ENCODE data around the gene MYO5B.

DNA sequence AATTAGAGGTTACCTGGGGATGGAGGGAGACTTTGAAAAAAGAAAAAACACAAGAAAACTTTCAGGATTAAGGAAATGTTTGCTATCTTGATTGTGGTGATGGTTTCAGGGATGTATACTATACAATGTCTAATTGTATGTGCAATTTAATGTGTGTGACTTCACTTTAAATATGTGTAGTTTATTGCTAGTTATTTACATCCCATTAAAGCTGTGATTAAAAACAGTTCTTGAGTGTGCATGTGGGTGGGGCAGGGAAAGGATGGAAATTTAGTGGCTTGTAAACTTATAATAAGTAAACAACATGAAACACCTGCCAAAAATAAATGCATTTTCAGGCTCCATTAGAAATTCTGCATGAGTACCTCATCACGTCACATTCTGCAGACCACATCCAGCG is 167.0 kb downstream of the MYO5B start:
- TF ChIP-seq ZNF302 (CRISPR knock-in tag; IDR thresholded peaks at IDR 0.05) (no peak), KDM1A (IDR thresholded peaks at IDR 0.05; ENCODE audit: low read depth) (no peak), NFE2L2 (conservative IDR thresholded peaks at IDR 0.05; ENCODE audit: low read length) (no peak), RFX5 (IDR thresholded peaks at IDR 0.05) (no peak), HOXA7 (CRISPR knock-in tag; IDR thresholded peaks at IDR 0.05) (no peak), SMC3 (IDR thresholded peaks at IDR 0.05) (no peak), CHD4 (IDR thresholded peaks at IDR 0.05; ENCODE audit: borderline replicate concordance) (no peak), ZFP36 (IDR thresholded peaks at IDR 0.05; ENCODE audit: borderline replicate concordance, partially characterized antibody) (no peak), CHD2 (IDR thresholded peaks at IDR 0.05; ENCODE audit: low read length, partially characterized antibody) (no peak)
- TF ChIP-seq, protein P1, sequence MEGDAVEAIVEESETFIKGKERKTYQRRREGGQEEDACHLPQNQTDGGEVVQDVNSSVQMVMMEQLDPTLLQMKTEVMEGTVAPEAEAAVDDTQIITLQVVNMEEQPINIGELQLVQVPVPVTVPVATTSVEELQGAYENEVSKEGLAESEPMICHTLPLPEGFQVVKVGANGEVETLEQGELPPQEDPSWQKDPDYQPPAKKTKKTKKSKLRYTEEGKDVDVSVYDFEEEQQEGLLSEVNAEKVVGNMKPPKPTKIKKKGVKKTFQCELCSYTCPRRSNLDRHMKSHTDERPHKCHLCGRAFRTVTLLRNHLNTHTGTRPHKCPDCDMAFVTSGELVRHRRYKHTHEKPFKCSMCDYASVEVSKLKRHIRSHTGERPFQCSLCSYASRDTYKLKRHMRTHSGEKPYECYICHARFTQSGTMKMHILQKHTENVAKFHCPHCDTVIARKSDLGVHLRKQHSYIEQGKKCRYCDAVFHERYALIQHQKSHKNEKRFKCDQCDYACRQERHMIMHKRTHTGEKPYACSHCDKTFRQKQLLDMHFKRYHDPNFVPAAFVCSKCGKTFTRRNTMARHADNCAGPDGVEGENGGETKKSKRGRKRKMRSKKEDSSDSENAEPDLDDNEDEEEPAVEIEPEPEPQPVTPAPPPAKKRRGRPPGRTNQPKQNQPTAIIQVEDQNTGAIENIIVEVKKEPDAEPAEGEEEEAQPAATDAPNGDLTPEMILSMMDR (IDR thresholded peaks at IDR 0.05): no peak
- TF ChIP-seq, protein P2, sequence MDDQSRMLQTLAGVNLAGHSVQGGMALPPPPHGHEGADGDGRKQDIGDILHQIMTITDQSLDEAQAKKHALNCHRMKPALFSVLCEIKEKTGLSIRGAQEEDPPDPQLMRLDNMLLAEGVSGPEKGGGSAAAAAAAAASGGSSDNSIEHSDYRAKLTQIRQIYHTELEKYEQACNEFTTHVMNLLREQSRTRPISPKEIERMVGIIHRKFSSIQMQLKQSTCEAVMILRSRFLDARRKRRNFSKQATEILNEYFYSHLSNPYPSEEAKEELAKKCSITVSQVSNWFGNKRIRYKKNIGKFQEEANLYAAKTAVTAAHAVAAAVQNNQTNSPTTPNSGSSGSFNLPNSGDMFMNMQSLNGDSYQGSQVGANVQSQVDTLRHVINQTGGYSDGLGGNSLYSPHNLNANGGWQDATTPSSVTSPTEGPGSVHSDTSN (IDR thresholded peaks at IDR 0.05): no peak
- TF ChIP-seq, protein P3, sequence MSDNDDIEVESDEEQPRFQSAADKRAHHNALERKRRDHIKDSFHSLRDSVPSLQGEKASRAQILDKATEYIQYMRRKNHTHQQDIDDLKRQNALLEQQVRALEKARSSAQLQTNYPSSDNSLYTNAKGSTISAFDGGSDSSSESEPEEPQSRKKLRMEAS (IDR thresholded peaks at IDR 0.05): no peak

Data from A549 (cell line).